GM12875 (cell line): ENCODE data around the gene WNK2.
"Not testable (repeated sequence)": the region's sequence is repeated elsewhere in the genome, so short reads cannot be mapped to it uniquely, and the experiment has no call there.

Source experiments
- H3K4me3 ChIP-seq: one replicate; pipeline ENCODE4 v1.5.1; 2011; ENCODE audit warnings: low read depth, low read length, control low read depth
- CTCF ChIP-seq: IDR thresholded peaks from 2 replicates; pipeline ENCODE4 v1.5.1; 2011; ENCODE audit warnings: low read depth, mild to moderate bottlenecking, control low read depth, inconsistent platforms, low read length, moderate library complexity, borderline replicate concordance; ENCODE audit not compliant: insufficient read depth

The WNK2 gene

GRCh38 chr9:93246111-93246510 lies 62.2 kb downstream of the WNK2 start:
- no peak for TF ChIP-seq CTCF
- no peak overlapping the region for H3K4me3 ChIP-seq

- TF ChIP-seq CTCF, result no peak
Observed at GRCh38 chr9:93246526-93246925, 62.6 kb downstream of the WNK2 start.

GRCh38 chr9:93247099-93247865 lies 63.3 kb downstream of the WNK2 start:
- H3K4me3 ChIP-seq, result no peak overlapping the region
- TF ChIP-seq CTCF, result no peak

More at GRCh38 chr9:93246526-93246925, 62.6 kb downstream of the WNK2 start:
- no peak overlapping the region for H3K4me3 ChIP-seq

- no peak for TF ChIP-seq CTCF
- no peak overlapping the region for H3K4me3 ChIP-seq
Observed at GRCh38 chr9:93247892-93248291, 64.0 kb downstream of the WNK2 start.

GRCh38 chr9:93248386-93249040 lies 64.6 kb downstream of the WNK2 start:
- no peak for TF ChIP-seq CTCF
- no peak overlapping the region for H3K4me3 ChIP-seq

- no peak for TF ChIP-seq CTCF
- H3K4me3 ChIP-seq, result no peak overlapping the region
Observed at GRCh38 chr9:93250185-93250584, 66.2 kb downstream of the WNK2 start.

- H3K4me3 ChIP-seq, result not testable (repeated sequence)
Observed at GRCh38 chr9:93251309-93251708, 67.4 kb downstream of the WNK2 start.
